HepG2 (cell line): ENCODE data around the gene GPRC5B. TPM values are rescaled to one million over a fixed set of nuclear protein-coding genes. Genes with fewer than 3 reads are reported as not detected.
A peak's percentile ranks its signal among the peaks of the same experiment; 100 is the strongest.

Experiments
- ATAC-seq: fragments of 200-7000 bp; cut with Tn5 transposase; 3 replicates; pipeline ENCODE4 v1.9.1; 2020; ENCODE audit warnings: mild to moderate bottlenecking, moderate library complexity
- BruUV-seq: library from RNA; stranded (reverse); fragments of 400-500 nt; replicated peaks from 2 replicates; lab custom pipeline; 2021; lab: Mats Ljungman, UMichigan
- CTCF ChIA-PET: fragments of 300-600 bp; formaldehyde crosslinking; extraction: SDS; loops from one replicate; lab custom pipeline; 2021; ENCODE audit warnings: low total read pairs, inconsistent platforms, low intra/inter-chr PET ratio; lab: Yijun Ruan, JAX
- POLR2A ChIA-PET: fragments of 350-600 bp; sonication (Branson Sonifier 250); formaldehyde crosslinking; loops from one replicate; lab custom pipeline; 2020; ENCODE audit warnings: antibody characterized with exemption, inconsistent platforms; lab: Yijun Ruan, JAX
- DNase-seq: peaks from one replicate; pipeline ENCODE4 v3.0.0-alpha.2; 2015; ENCODE audit warnings: low spot score
- FAIRE-seq: peaks from 3 replicates; lab custom pipeline; 2011; peaks lifted over from hg19 to GRCh38; lab: Jason Lieb, UNC
- H2AFZ ChIP-seq: one replicate; pipeline ENCODE4 v1.6.1; 2011; ENCODE audit warnings: low read length, inconsistent platforms
- H3K27ac ChIP-seq: fragments of 300-600 bp; 3 replicates; pipeline ENCODE4 v1.8.0; 2011; ENCODE audit warnings: mixed run types, mild to moderate bottlenecking, mixed read lengths, low read length, inconsistent platforms; ENCODE audit not compliant: insufficient read depth; ENCODE audit errors: extremely low read length
- H3K27me3 ChIP-seq, 2 experiments: fragments of 200-600 bp in 1 of 2; 2 replicates in 1 of 2; 3 replicates in 1 of 2; pipeline versions ENCODE4 v1.6.0 to v1.8.0; 2011; ENCODE audit warnings: low read length in 2 of 2, mild to moderate bottlenecking in 2 of 2, moderate library complexity in 2 of 2, inconsistent platforms in 1 of 2; ENCODE audit not compliant: insufficient read depth in 2 of 2, control insufficient read depth in 1 of 2
- H3K36me3 ChIP-seq, 2 experiments: fragments of 200-600 bp in 1 of 2; replicated peaks in 1 of 2; 2 replicates in 1 of 2; 3 replicates in 1 of 2; pipeline versions ENCODE4 v1.5.1 to v1.8.0; 2011; ENCODE audit warnings: low read length in 2 of 2, inconsistent platforms in 1 of 2; ENCODE audit not compliant: insufficient read depth in 2 of 2, control insufficient read depth in 1 of 2
- H3K4me1 ChIP-seq: 2 replicates; pipeline ENCODE4 v1.5.1; 2012; ENCODE audit warnings: low read length, inconsistent platforms; ENCODE audit not compliant: insufficient read depth
- H3K4me2 ChIP-seq: 2 replicates; pipeline ENCODE4 v1.6.0; 2011; ENCODE audit warnings: low read depth, low read length, inconsistent platforms
- H3K4me3 ChIP-seq, 3 experiments: fragments of 200-600 bp in 1 of 3; sonication (generic), shearing (Covaris generic) in 1 of 3; replicated peaks in 1 of 3; 2 replicates each; pipeline ENCODE4 v1.5.1; 2011 to 2016; ENCODE audit warnings: low read length in 3 of 3, inconsistent platforms in 2 of 3, low read depth in 2 of 3, mild to moderate bottlenecking in 2 of 3, control low read depth in 1 of 3, mixed read lengths in 1 of 3; ENCODE audit not compliant: insufficient read depth in 1 of 3
- H3K79me2 ChIP-seq: one replicate; pipeline ENCODE4 v1.6.1; 2011; ENCODE audit warnings: low read length, inconsistent platforms; ENCODE audit not compliant: insufficient read depth
- H3K9ac ChIP-seq: 2 replicates; pipeline ENCODE4 v1.6.0; 2011; ENCODE audit warnings: mild to moderate bottlenecking, low read depth, low read length, inconsistent platforms; ENCODE audit not compliant: insufficient read depth
- H3K9me3 ChIP-seq: 2 replicates; pipeline ENCODE4 v1.5.1; 2012; ENCODE audit warnings: mild to moderate bottlenecking, low read length
- H4K20me1 ChIP-seq: 2 replicates; pipeline ENCODE4 v1.6.0; 2011; ENCODE audit warnings: inconsistent platforms, mild to moderate bottlenecking, low read length, moderate library complexity; ENCODE audit not compliant: insufficient read depth
- FOSL2 ChIP-seq: sonication (generic); formaldehyde crosslinking; IDR thresholded peaks from 2 replicates; pipeline ENCODE4 v1.4.0; 2020; ENCODE audit warnings: missing genetic modification reagents
- HMG20B ChIP-seq: conservative IDR thresholded peaks from 2 replicates; pipeline ENCODE4 v1.6.1; 2016; ENCODE audit warnings: missing genetic modification reagents, missing compliant biosample characterization
- NFYB ChIP-seq: sonication (generic); formaldehyde crosslinking; IDR thresholded peaks from 2 replicates; pipeline ENCODE4 v1.4.0; 2020; ENCODE audit warnings: missing genetic modification reagents
- ZFX ChIP-seq: sonication (generic); formaldehyde crosslinking; IDR thresholded peaks from 2 replicates; pipeline ENCODE4 v1.4.0; 2020; ENCODE audit warnings: mild to moderate bottlenecking, low read depth, missing genetic modification reagents, moderate library complexity
- ZMYM3 ChIP-seq: sonication (generic); formaldehyde crosslinking; IDR thresholded peaks from 2 replicates; pipeline ENCODE4 v1.5.1; 2020; ENCODE audit warnings: mild to moderate bottlenecking, missing genetic modification reagents
- ZNF136 ChIP-seq: sonication (generic); formaldehyde crosslinking; IDR thresholded peaks from 2 replicates; pipeline ENCODE4 v1.8.1; 2022; ENCODE audit warnings: low read depth, mild to moderate bottlenecking, moderate library complexity, missing genetic modification reagents
- ZNF629 ChIP-seq: sonication (generic); formaldehyde crosslinking; conservative IDR thresholded peaks from 2 replicates; pipeline ENCODE4 v1.5.0; 2020; ENCODE audit warnings: missing genetic modification reagents
- ZNF75D ChIP-seq: sonication (generic); formaldehyde crosslinking; IDR thresholded peaks from 2 replicates; pipeline ENCODE4 v1.8.1; 2023; ENCODE audit warnings: missing genetic modification reagents, mild to moderate bottlenecking, borderline replicate concordance
- ZNF792 ChIP-seq: IDR thresholded peaks from 2 replicates; pipeline ENCODE4 v1.6.1; 2016
- WGBS: methylation state at CpG from one replicate; pipeline ENCODE4 v1.1.6; 2017; ENCODE audit warnings: low lambda C conversion rate; 5-methylcytosine and 5-hydroxymethylcytosine counted together
- in situ Hi-C: cut with HindIII; loops from 2 replicates; pipeline ENCODE4 v1.10.0; 2017; ENCODE audit warnings: low pct_unique_long_range_greater_than_20kb; ENCODE audit not compliant: extremely low pct_ligation_motif_present
- intact Hi-C: fragments of 100-400 bp; cut with micrococcal nuclease; formaldehyde crosslinking; loops from one replicate; pipeline ENCODE4 v1.10.0; 2022; ENCODE audit not compliant: unreplicated experiment
- polyA plus RNA-seq, 8 experiments: library from polyadenylated mRNA; depleted of rRNA in 3 of 8; stranded (reverse) in 7 of 8; unstranded in 1 of 8; fragments of >200 nt; fragmentation: Illumina TruSeq in 4 of 8; extraction: Trizol in 4 of 8; gene quantifications; 2 replicates each; pipeline versions ENCODE4 v1.2.1 to v1.2.3, GENCODE V29; 2011 to 2016; ENCODE audit warnings: low read depth in 4 of 8, missing spikeins in 1 of 8, mixed read lengths in 1 of 8; ENCODE audit not compliant: insufficient read depth in 1 of 8
- total RNA-seq, 5 experiments: library from RNA; depleted of rRNA; stranded (reverse); fragments of >200 nt; fragmentation: Illumina TruSeq; extraction: Trizol; gene quantifications; 2 replicates each; pipeline ENCODE4 v1.2.3, GENCODE V29; 2016; ENCODE audit warnings: low read depth in 1 of 5

Gene GPRC5B
- total and polyA plus RNA-seq, 2 of the 13 experiments (the other 11 are each of a cell fraction or from before 2014, with no cell fraction given): 0.46 to 0.53 TPM

DNA sequence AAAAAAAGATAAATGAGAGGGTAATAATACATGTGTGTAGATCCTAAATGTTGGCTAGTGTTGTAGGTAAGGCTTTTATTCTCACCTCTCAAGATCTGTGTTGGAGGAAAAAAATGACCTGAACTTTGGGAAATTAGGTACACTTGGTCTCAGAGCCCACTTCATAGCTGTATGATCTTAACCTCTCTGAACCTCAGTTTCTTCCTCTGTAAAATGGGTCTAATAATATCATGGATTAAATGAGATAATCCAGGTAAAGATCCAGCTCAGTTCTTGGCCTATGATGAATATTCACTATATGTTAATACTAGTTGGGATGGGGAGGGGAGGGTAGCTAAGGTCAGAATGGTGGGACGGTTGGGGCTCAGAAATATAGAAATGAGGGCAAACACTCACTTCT lies 24.3 kb upstream of the GPRC5B start:
- TF ChIP-seq ZFX: no peak
- TF ChIP-seq ZNF629 (CRISPR knock-in tag): peak; percentile 79
- 16% methylated on average over 1 of the region's 1 CpG for WGBS
- no peaks in the 10 kb centered on the region for H3K36me3 ChIP-seq
- H2AFZ ChIP-seq: no peak overlapping the region
- ATAC-seq: no peak
- H3K9ac ChIP-seq: no peak overlapping the region
- no peaks in the 10 kb centered on the region for H4K20me1 ChIP-seq
- POLR2A ChIA-PET: no interaction called here
- H3K4me1 ChIP-seq: no peaks in the 10 kb centered on the region
- BruUV-seq: no TSS peak
- intact Hi-C loops (loop anchor here (10.0 kb wide), 1 partner anchor 96 kb away; no protein-coding TSS in a partner anchor), in situ Hi-C loops (loop anchor here (5.0 kb wide), 1 partner anchor 393 kb away; no protein-coding TSS in a partner anchor)
- H3K4me2 ChIP-seq: no peak overlapping the region
- H3K9me3 ChIP-seq: no peaks in the 10 kb centered on the region
- H3K27me3 ChIP-seq: peaks cover 3 to 26% of the 10 kb centered on the region in 2 experiments; a peak in 4 of 5 replicates
- H3K27ac ChIP-seq: no peak overlapping the region
- CTCF ChIA-PET: interaction anchor here (3.1 to 3.4 kb wide), 2 partner anchors 392 to 474 kb away, joined by 26 to 71 read pairs; no protein-coding TSS in a partner anchor
- no peak for FAIRE-seq
- H3K79me2 ChIP-seq: no peaks in the 10 kb centered on the region
- no peak overlapping the region for H3K4me3 ChIP-seq
- DNase-seq: no peak

DNA sequence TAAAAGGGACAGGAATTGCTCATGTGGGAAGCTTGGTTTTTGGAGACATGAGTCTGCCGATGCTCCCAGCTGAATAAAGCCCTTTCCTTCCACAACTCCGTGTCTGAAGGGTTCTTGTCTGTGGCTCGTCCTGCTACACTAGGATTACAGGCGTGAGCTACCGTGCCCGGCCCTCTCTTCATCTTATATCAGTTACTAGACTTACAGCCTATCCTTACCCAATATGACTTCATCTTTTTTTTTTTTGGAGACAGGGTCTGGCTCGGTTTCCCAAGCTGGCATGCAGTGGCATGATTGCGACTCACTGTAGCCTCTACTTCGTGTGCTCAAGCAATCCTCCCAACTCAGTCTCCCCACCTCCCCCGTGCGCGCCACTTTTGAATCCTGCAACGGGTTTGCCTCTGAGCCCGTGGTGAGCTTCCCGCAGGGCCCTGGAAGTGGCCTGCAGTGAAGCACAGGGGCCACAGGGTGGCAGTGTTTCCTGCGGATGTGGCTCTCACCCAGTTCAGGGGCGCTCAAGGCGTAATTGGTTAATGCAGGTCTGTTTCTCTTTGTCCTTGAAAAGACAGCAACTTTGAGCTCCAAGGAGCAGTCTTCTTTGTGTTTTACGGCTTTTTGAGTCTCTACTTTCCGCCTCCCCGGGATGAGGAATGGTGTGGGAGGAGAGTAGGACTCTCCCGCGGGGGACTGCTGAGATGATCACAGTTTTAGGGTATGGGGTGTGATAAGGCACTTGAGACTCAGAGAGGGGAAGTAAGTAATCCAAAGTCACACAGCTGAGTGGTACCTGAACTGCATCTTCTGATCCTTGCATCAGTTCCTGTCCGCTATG lies 22.7 kb upstream of the GPRC5B start:
- peak; percentile 83 for FAIRE-seq
- BruUV-seq: no TSS peak
- 0 out of 2 replicates have a peak, but pooled peaks have one; percentile 32 for TF ChIP-seq HMG20B (CRISPR knock-in tag)
- 0 out of 2 replicates have a peak, but pooled peaks have one; percentile 62 for TF ChIP-seq ZNF792 (CRISPR knock-in tag)
- TF ChIP-seq NFYB (CRISPR knock-in tag): 0 out of 2 replicates have a peak, but pooled peaks have one; percentile 23
- peak; percentile 63 for TF ChIP-seq FOSL2 (CRISPR knock-in tag)
- TF ChIP-seq ZNF75D (CRISPR knock-in tag): no peak
- TF ChIP-seq ZNF136 (CRISPR knock-in tag): no peak
- peak; percentile 53; the same call in 1 of the 2 replicates for TF ChIP-seq ZMYM3 (CRISPR knock-in tag)

More for the DNA sequence above, 22.7 kb upstream of the GPRC5B start:
- ChIA-PET POLR2A (interaction anchor here (0.8 to 1.2 kb wide), 3 partner anchors 8 to 478 kb away, joined by 3 to 6 read pairs (median 4); no protein-coding TSS in a partner anchor), CTCF (interaction anchor here (0.6 to 3.4 kb wide), 5 partner anchors 8 to 478 kb away, joined by 3 to 71 read pairs (median 10); no protein-coding TSS in a partner anchor)
- Histone ChIP-seq H3K9ac (no peak overlapping the region), H2AFZ (no peak overlapping the region), H3K9me3 (no peaks in the 10 kb centered on the region), H3K4me2 (no peak overlapping the region), H3K27me3 (peaks cover 3 to 30% of the 10 kb centered on the region in 2 experiments; a peak in 4 of 5 replicates), H3K4me1 (no peaks in the 10 kb centered on the region), H3K79me2 (no peaks in the 10 kb centered on the region), H3K4me3 (no peak overlapping the region), H3K36me3 (no peaks in the 10 kb centered on the region), H4K20me1 (no peaks in the 10 kb centered on the region), H3K27ac (no peak overlapping the region)
- DNase-seq (peak; percentile 67), ATAC-seq (peak; percentile 97)
- intact Hi-C loops: loop anchor here (1.0 to 10.0 kb wide), 4 partner anchors 74 to 476 kb away; no protein-coding TSS in a partner anchor
- in situ Hi-C loops: loop anchor here (5.0 kb wide), 1 partner anchor 395 kb away; no protein-coding TSS in a partner anchor
- WGBS: 12% methylated on average over 24 of the region's 24 CpGs
